ENCODE measurements around the gene JAZF1.

Gene JAZF1

DNA sequence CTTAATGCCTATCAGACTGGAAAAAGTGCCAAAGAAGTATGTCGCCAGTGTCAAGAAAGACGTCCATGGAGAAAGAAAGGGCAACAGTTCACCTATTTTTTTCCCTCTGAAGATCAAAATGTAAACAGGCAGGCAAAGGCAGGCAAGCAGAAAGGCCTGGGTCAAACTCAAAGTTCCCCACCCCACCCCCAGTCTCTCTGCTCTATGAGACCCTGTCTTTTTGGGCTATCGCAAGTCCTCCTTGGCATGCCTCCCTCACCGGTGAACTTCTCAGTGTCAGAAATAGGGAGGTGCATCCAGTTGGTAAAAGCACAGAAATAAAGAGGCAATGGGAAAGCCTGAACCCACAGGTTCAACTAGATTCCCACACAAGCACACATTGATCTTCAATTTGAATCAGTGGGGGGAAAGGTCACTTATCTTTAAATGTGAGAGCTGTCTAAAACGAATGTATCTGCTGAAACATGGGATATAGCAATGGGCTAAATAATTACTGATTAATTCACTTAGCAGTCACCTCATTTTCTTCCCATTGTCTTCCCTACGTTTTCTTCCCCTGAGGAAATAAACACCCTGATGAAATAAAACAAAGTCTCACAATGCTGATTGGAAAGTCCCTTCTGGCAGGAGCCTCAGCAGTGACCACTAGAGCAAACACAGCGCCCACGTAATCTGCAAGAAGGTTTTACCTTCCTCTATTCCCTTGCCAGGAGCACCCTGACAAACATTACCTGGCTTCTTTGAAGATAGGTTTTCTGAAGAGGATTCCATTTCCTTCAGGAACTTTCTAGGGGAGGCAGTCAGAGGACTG, 31.1 kb downstream of the JAZF1 start:
- ATAC-seq: no peak
- TF ChIP-seq, protein P1, sequence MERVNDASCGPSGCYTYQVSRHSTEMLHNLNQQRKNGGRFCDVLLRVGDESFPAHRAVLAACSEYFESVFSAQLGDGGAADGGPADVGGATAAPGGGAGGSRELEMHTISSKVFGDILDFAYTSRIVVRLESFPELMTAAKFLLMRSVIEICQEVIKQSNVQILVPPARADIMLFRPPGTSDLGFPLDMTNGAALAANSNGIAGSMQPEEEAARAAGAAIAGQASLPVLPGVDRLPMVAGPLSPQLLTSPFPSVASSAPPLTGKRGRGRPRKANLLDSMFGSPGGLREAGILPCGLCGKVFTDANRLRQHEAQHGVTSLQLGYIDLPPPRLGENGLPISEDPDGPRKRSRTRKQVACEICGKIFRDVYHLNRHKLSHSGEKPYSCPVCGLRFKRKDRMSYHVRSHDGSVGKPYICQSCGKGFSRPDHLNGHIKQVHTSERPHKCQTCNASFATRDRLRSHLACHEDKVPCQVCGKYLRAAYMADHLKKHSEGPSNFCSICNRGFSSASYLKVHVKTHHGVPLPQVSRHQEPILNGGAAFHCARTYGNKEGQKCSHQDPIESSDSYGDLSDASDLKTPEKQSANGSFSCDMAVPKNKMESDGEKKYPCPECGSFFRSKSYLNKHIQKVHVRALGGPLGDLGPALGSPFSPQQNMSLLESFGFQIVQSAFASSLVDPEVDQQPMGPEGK (CRISPR knock-in tag; IDR thresholded peaks at IDR 0.05; ENCODE audit: borderline replicate concordance): no peak
- TF ChIP-seq, protein P2, sequence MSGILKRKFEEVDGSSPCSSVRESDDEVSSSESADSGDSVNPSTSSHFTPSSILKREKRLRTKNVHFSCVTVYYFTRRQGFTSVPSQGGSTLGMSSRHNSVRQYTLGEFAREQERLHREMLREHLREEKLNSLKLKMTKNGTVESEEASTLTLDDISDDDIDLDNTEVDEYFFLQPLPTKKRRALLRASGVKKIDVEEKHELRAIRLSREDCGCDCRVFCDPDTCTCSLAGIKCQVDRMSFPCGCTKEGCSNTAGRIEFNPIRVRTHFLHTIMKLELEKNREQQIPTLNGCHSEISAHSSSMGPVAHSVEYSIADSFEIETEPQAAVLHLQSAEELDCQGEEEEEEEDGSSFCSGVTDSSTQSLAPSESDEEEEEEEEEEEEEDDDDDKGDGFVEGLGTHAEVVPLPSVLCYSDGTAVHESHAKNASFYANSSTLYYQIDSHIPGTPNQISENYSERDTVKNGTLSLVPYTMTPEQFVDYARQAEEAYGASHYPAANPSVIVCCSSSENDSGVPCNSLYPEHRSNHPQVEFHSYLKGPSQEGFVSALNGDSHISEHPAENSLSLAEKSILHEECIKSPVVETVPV (CRISPR knock-in tag; IDR thresholded peaks at IDR 0.05): no peak
- no peak for TF ChIP-seq ZFP30 (CRISPR knock-in tag; IDR thresholded peaks at IDR 0.05)
- no peak for TF ChIP-seq ISL1 (CRISPR knock-in tag; IDR thresholded peaks at IDR 0.05)
- TF ChIP-seq ZC3H10 (CRISPR knock-in tag; IDR thresholded peaks at IDR 0.05): no peak
- TF ChIP-seq, protein P3, sequence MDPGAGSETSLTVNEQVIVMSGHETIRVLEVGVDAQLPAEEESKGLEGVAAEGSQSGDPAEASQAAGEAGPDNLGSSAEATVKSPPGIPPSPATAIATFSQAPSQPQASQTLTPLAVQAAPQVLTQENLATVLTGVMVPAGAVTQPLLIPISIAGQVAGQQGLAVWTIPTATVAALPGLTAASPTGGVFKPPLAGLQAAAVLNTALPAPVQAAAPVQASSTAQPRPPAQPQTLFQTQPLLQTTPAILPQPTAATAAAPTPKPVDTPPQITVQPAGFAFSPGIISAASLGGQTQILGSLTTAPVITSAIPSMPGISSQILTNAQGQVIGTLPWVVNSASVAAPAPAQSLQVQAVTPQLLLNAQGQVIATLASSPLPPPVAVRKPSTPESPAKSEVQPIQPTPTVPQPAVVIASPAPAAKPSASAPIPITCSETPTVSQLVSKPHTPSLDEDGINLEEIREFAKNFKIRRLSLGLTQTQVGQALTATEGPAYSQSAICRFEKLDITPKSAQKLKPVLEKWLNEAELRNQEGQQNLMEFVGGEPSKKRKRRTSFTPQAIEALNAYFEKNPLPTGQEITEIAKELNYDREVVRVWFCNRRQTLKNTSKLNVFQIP (CRISPR knock-in tag; IDR thresholded peaks at IDR 0.05; ENCODE audit: borderline replicate concordance, low read depth): no peak
- no peak for TF ChIP-seq OSR1 (CRISPR knock-in tag; IDR thresholded peaks at IDR 0.05)
- TF ChIP-seq ZNF565 (CRISPR knock-in tag; conservative IDR thresholded peaks at IDR 0.05; ENCODE audit: low read depth): no peak
- TF ChIP-seq BACH2 (CRISPR knock-in tag; IDR thresholded peaks at IDR 0.05; ENCODE audit: borderline replicate concordance): no peak
- TF ChIP-seq ZNF8 (CRISPR knock-in tag; IDR thresholded peaks at IDR 0.05): no peak

DNA sequence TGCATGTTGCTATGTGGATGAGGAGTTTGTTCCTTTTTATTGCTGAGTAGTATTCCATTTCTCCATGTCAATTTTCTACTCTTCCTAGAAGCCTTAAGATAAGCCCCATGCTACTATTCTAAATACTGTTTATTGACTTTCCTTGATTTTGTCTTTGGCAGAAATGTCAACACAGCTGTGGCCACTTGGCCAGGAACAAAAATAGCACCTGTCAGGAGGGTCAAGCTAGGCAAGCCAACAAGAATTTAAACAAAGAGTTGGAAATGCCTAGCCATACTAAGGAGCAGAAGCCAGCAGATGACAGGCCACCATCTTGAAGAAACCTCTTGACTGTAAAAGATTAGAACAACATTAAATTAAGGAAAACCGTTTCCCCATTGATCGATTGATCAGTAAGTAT, 34.7 kb downstream of the JAZF1 start:
- no peak for ATAC-seq
- TF ChIP-seq ZNF70 (CRISPR knock-in tag; IDR thresholded peaks at IDR 0.05) (no peak), BACH2 (CRISPR knock-in tag; IDR thresholded peaks at IDR 0.05; ENCODE audit: borderline replicate concordance) (no peak), PPARA (CRISPR knock-in tag; IDR thresholded peaks at IDR 0.05; ENCODE audit: borderline replicate concordance) (no peak)

DNA sequence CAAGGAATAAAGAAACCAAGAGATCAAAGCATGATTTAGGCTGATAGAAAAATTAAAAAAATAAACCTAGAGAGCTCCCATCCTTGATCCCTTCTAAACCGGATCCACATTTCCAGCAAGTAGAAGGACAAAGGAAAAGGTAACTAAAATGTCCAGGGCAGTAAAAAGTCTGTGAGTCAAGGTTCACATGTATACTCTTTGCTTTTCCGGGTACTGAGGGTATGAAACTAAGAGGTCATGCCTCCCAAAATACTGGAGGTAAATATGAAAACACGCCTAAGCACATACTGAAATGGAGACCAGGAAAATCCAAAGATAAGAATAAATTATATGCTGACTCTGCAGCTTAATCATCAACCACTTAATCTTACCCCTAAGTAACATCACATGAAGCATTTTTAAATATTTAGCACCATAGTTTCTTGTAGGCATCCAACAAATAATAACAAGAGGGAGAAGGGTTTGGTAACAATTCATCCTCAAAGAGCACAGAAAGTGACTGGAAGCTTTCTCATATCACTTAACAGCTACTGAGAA, 35.4 kb downstream of the JAZF1 start:
- TF ChIP-seq OSR1 (CRISPR knock-in tag; IDR thresholded peaks at IDR 0.05): no peak
- TF ChIP-seq ZFP30 (CRISPR knock-in tag; IDR thresholded peaks at IDR 0.05): no peak
- no peak for TF ChIP-seq TOX (CRISPR knock-in tag; IDR thresholded peaks at IDR 0.05; ENCODE audit: borderline replicate concordance)
- TF ChIP-seq SNAI2 (CRISPR knock-in tag; IDR thresholded peaks at IDR 0.05): no peak
- no peak for TF ChIP-seq ESRRG (CRISPR knock-in tag; IDR thresholded peaks at IDR 0.05)
- TF ChIP-seq ZFP3 (CRISPR knock-in tag; IDR thresholded peaks at IDR 0.05): no peak
- TF ChIP-seq ZNF8 (CRISPR knock-in tag; IDR thresholded peaks at IDR 0.05): no peak
- TF ChIP-seq, protein P4, sequence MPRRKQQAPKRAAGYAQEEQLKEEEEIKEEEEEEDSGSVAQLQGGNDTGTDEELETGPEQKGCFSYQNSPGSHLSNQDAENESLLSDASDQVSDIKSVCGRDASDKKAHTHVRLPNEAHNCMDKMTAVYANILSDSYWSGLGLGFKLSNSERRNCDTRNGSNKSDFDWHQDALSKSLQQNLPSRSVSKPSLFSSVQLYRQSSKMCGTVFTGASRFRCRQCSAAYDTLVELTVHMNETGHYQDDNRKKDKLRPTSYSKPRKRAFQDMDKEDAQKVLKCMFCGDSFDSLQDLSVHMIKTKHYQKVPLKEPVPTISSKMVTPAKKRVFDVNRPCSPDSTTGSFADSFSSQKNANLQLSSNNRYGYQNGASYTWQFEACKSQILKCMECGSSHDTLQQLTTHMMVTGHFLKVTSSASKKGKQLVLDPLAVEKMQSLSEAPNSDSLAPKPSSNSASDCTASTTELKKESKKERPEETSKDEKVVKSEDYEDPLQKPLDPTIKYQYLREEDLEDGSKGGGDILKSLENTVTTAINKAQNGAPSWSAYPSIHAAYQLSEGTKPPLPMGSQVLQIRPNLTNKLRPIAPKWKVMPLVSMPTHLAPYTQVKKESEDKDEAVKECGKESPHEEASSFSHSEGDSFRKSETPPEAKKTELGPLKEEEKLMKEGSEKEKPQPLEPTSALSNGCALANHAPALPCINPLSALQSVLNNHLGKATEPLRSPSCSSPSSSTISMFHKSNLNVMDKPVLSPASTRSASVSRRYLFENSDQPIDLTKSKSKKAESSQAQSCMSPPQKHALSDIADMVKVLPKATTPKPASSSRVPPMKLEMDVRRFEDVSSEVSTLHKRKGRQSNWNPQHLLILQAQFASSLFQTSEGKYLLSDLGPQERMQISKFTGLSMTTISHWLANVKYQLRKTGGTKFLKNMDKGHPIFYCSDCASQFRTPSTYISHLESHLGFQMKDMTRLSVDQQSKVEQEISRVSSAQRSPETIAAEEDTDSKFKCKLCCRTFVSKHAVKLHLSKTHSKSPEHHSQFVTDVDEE (CRISPR knock-in tag; IDR thresholded peaks at IDR 0.05): no peak
- TF ChIP-seq, protein P1 (CRISPR knock-in tag; IDR thresholded peaks at IDR 0.05; ENCODE audit: borderline replicate concordance): no peak
- no peak for TF ChIP-seq PPARA (CRISPR knock-in tag; IDR thresholded peaks at IDR 0.05; ENCODE audit: borderline replicate concordance)
- no peak for TF ChIP-seq ZC3H10 (CRISPR knock-in tag; IDR thresholded peaks at IDR 0.05)
- TF ChIP-seq, protein P2 (CRISPR knock-in tag; IDR thresholded peaks at IDR 0.05): no peak
- no peak for TF ChIP-seq RARB (CRISPR knock-in tag; IDR thresholded peaks at IDR 0.05)
- no peak for TF ChIP-seq ISL1 (CRISPR knock-in tag; IDR thresholded peaks at IDR 0.05)
- ATAC-seq: no peak
